Stimulated activated CD8-positive, alpha-beta memory T cell treated with anti-CD3 and anti-CD28 coated beads, Interleukin-15, amount 100 ng/mL, for 1 hour (primary cell): ENCODE data around the gene LMNTD2.
"Not testable (repeated sequence)": the region's sequence is repeated elsewhere in the genome, so short reads cannot be mapped to it uniquely, and the experiment has no call there.

Experiments
- DNase-seq: peaks from one replicate; pipeline ENCODE4 v3.0.0-alpha.2; 2020; ENCODE audit warnings: low read depth

Gene LMNTD2

GRCh38 chr11:586376-587316, 26.1 kb upstream of the LMNTD2 start:
- no peak for DNase-seq

DNA sequence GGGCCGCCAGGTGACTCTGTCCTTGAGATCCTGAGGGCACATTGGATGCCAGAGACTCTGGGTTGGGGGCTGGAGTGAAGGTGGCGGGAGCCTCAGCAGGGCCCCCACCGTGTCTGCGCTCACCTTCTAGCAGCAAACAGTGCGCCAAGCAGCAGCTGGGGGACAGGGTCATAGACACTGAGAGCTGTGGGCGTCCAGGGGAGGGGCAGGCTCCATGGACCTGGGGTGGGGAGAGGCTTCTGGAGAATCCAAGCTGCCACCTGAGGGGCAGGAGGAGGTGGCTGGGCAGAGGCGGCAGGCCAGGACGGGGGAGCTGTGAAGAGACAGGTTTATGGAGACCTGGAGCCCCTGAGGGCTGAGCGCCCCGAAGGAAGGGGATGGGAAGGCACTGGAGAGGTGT, 23.7 kb upstream of the LMNTD2 start:
- DNase-seq, result no peak

DNA sequence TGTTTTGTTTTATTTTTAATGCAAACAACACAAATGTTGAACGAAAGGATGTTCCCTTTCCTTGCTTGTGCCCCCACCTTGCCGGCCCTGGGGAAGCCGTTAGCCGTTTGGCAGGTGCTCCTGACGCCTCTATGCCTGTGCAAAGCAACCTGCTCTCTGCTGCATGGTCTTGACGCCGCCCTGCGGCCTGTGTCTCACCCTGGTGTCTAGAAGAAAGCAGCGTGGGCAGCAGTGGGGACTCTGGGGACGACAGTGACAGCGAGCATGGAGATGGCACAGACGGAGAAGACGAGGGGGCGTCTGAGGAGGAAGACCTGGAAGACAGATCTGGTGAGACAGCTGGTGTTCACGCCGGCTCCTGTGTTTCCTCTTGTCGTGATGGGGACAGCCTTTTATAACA, 21.2 kb upstream of the LMNTD2 start:
- no peak for DNase-seq

GRCh38 chr11:581342-581741, 20.8 kb upstream of the LMNTD2 start:
- DNase-seq, result no peak

GRCh38 chr11:579830-580601, 19.5 kb upstream of the LMNTD2 start:
- no peak for DNase-seq

DNA sequence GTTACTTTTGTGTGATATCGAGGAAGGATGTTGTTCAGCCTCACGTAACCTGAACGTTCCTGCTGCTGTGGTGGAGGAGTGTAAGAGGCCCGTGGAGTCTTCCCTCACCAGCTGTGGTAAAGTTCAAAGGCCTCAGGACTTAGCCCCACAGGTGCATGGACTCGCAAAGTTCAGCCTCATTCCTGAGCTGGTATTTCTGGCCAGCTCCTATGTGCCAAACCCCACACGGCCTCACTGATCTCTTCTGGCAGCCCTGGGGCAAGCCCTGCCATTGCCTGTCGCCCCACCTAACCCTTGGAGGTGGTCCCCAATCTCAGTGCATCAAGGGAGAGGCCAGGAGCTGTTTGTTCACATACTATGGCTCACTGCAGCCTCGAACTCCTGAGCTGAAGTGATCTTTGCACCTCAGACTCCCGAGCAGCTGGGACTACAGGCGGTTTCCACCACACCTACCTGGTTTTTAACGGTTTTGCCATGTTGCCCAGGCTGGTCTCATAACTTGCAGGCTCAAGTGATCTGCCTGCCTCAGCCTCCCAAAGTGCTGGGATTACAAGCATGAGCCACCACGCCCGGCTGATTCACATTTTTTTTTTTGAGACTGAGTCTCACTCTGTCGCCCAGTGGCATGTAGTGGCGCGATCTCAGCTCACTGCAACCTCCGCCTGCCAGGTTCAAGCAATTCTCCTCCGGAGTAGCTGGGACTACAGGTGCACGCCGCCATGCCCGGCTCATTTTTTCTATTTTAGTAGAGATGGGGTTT, 17.9 kb upstream of the LMNTD2 start:
- DNase-seq, result no peak

DNA sequence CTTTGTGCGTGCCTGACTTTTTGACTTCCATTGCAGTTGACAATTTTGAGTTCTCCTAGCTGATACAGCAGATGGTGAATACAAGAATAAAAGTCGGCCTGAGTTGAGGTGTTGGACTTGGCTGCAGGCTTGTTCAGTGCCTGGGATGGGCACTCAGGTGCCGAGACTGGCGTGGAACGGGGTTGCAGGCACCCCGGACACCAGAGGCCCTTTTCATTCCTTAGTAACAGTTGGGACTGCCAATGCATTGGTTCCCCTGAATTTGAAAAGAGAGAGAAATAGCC, 17.0 kb upstream of the LMNTD2 start:
- no peak for DNase-seq

DNA sequence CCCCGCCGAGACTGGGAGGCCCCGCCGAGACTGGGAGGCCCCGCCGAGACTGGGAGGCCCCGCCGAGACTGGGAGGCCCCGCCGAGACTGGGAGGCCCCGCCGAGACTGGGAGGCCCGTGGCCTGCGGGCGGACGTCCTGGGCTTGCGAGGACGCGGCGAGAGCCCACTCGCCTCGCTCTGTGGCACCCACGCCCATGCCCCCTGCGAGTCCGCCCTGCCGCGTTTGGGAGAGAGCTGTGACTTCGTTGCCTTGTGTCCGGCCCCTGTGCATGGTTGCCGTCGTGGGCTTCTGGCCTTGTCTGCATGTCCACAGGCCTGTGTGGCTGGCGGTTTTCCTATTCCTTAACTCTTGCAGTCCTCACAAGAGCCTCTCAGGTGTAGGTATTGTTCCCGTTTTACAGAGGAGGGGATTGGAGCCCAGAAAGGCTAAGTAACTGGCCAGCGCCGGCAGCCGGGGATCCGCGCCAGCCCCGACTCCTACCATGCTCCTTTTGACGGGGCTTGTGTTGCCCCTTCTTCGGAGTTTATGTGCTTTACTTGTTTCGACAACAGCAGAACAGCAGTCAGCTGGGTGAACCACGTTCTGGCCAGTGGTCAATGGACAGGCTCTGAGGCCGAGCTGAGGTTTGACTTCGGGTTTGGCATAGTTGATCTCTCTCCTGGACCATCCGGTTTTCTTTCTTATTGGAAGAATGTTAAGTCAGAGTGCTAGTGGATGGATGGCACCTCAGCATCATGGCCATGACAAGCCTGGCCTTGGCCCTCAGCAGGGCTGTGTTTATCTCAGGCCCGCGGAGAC, 16.5 kb upstream of the LMNTD2 start:
- DNase-seq, result no peak

DNA sequence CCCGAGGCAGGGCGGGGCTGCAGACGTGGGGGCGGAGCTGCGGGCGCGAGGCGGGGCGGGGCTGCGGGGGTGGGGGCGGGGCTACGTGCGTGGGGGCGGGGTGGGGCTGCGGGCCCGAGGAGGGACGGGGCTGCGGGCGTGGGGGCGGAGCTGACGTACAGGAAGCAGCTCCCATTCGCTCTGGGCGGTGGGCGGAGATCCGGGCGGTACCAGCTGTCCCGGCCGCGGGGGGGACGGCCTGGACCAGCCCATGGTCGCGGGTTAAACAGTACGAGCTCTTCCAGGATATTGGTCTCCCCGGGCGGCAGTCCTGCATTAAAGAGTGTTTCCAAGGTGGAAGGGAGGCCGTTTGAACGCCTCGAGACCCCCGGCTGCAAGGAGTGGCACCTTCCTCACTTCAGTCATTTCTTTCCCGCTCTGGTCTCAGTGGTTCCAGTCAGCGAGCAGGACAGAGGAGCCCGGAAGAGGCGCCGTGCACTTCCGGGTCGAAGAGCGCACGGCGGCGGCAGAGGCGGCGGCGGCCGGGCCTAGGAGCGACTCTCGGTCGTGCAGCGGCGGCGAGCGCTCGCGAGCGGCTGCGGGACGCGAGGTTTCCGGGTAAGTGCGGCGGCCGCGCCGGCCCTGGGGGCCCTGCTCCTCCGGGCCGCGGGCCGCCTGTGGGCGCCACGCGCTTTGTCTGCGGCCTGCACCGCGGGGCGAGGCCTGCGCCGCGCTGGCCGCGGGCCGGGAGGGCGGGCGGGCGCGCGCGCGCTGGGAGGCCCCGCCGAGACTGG, 15.6 kb upstream of the LMNTD2 start, which contains the start of gene PHRF1:
Gene PHRF1, plus strand, starts transcription at position 475 of the 773 bp plus-strand sequence. CDS start 5,043 bp downstream, outside the sequence.
- peak; percentile 88 for DNase-seq

- no peak for DNase-seq
Measured at GRCh38 chr11:575313-575995, 14.9 kb upstream of the LMNTD2 start.

DNA sequence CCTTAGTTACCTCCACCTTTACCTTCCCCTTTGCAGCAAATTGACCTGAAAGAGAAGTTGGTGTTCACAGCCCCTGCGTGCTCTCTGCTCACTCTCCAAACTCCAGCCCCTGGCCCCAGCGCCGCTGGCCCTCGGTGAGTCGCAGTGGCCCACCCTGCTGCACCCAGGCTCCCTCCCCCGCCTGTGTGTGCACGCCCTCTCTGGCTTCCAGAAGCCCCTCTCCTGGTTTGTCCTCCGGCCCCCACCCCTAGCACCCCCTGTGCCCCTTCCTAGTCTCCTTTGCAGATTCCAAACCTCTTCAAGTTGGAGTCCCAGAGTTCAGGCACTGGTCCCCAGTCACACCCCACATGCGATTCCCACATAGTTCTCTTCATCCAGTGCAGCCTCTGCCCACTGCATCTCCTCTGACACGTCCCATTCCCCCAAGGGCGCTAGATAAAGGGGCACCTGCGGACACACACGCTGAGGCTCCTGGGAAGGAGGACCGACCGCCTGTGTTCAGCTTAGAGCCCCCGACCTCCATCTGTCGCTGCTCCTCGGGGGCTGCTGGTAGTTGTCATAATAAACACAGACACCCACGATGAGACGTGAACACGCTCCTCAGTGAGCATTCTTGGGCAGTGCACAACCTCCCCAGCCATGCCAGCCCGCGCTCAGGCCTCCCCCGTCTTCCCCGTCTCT, 14.2 kb upstream of the LMNTD2 start:
- no peak for DNase-seq

- DNase-seq, result not testable (repeated sequence)
Measured at GRCh38 chr11:574031-574570, 13.6 kb upstream of the LMNTD2 start.

GRCh38 chr11:573146-573759, 12.7 kb upstream of the LMNTD2 start:
- no peak for DNase-seq

DNA sequence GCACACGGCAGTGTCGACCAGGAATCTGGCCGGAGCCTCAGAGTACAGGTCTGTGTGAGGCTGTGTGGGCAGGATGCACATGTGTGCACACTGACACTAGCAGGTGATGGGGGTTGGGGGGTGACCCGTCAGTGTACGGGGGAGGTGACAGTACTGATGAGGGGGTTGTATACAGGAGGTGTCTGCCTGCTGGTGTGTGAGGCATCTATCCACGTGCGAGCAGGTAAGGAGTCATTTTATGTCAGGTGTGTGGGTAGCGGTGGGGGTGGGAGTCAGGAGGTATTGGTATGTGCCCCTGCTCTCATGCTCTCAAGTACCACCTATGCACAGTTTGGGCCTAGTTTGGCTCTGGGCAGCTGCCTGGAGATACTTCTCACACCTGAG, 11.3 kb upstream of the LMNTD2 start:
- DNase-seq, result no peak

DNA sequence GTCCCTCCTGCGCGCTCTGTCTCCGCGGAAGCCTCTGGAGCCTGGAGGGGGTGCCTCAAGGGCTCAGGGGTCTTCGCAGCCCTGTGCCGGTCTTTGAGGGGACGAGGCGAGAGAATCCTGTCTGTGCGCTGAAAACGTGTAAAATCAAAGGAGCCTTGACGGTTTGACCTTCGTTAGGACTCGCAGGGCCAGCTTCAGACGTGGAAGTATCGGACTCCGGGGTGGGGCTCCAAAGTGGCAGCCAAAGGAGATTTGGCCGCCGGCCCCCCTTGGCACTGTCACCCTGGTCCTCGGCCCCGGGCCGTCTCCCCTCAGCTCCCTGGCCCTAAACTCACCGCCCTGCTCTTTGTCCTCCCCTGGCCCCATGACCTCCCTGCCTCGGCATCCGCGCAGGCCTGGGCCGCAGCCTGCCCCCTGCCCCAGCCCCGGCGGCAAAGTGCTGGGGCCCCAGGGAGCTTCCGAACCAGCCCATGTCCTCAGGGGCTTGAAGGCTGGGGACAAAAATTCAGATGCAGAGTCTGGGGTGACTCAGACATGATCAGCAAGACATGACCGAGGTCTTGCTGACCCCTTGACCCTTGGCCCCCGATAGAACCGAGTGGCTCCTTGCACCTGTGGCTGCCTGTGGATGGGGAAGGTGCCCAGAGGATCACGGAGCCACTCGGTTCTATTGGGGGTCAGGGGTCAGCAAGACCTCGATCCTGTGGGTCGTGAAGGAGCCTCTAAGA, 8.8 kb upstream of the LMNTD2 start:
- DNase-seq, result no peak

DNA sequence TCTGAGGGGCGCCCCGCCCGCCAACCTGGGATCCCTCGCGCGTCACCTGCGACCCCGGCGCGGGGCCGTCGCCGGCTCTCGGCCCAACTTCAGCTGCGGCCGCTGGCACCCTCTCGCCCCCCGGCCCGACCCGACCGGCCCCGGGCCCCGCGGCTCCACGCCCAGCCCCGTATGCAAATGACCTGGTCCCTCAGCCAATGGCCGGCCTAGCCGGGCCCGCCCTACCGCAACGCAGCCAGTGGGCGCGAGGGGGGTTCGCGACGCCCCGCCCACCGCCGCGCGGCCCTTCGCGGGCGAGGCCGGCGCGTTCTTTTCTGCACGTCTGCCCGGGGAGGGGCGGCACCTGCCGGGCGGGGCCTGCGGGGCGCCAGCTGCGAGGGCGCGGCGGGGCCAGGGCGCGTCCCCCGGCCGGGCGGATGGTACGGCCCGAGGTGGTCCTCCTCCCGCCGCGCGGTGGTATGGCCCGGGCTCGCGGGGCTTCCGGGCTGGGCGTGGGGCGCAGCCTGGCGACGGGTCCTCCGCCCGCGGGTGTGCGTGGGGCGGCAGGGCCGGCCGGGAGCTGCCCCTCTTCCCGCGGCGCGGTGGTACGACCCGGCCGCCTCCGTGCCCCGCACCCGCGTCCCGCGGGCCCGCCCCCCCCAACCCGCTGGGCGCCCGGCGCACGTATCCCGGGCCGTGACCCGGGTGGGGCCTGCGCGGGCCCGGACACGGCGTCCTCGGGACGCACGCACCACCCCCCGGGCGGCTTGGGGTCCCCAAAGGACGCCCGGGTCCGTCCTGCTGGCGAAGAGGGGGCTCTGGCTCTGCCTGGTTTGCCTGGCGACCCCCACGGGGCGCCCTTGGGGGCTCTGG, 8.0 kb upstream of the LMNTD2 start:
- peak; percentile 71 for DNase-seq

GRCh38 chr11:567629-568292, 7.2 kb upstream of the LMNTD2 start:
- DNase-seq, result no peak
